ENCODE results near the gene PRKCB. TPM values are rescaled to one million over a fixed set of nuclear protein-coding genes. Genes with fewer than 3 reads are reported as not detected.

Gene PRKCB
- total and polyA plus RNA-seq, 5 donors, result 0.41 to 4.1 (median 3.6) TPM

GRCh38 chr16:24123275-24123674 lies 287.5 kb downstream of the PRKCB start:
- H3K27me3 ChIP-seq (ENCODE audit: control insufficient read depth, insufficient read depth), result no peaks in the 10 kb centered on the region
- DNase-seq, result no peak
- intact Hi-C loops (cut with DNase I), result no loop called here
- no peak for ATAC-seq
- H3K9me3 ChIP-seq (ENCODE audit: control insufficient read depth, low read length), result no peaks in the 10 kb centered on the region
- H3K27ac ChIP-seq (ENCODE audit: low read length), result no peak overlapping the region
- no peaks in the 10 kb centered on the region for H3K4me1 ChIP-seq (ENCODE audit: control insufficient read depth, insufficient read depth, low read length)
- no peak overlapping the region for H3K4me3 ChIP-seq (ENCODE audit: low read length)
- 86% methylated on average over 1 of the region's 1 CpG for WGBS

- Histone ChIP-seq H3K4me1 (ENCODE audit: control insufficient read depth, insufficient read depth, low read length) (no peaks in the 10 kb centered on the region), H3K27ac (ENCODE audit: low read length) (no peak overlapping the region), H3K27me3 (ENCODE audit: control insufficient read depth, insufficient read depth) (no peaks in the 10 kb centered on the region), H3K4me3 (ENCODE audit: low read length) (no peak overlapping the region), H3K9me3 (ENCODE audit: control insufficient read depth, low read length) (no peaks in the 10 kb centered on the region)
- DNase-seq (no peak), ATAC-seq (no peak)
- 81% methylated on average over 7 of the region's 7 CpGs for WGBS
- intact Hi-C loops (cut with DNase I), result no loop called here
Observed at GRCh38 chr16:24124291-24124690, 288.5 kb downstream of the PRKCB start.

- Histone ChIP-seq H3K4me1 (ENCODE audit: control insufficient read depth, insufficient read depth, low read length) (no peaks in the 10 kb centered on the region), H3K4me3 (ENCODE audit: low read length) (no peak overlapping the region), H3K27ac (ENCODE audit: low read length) (no peak overlapping the region), H3K9me3 (ENCODE audit: control insufficient read depth, low read length) (no peaks in the 10 kb centered on the region), H3K27me3 (ENCODE audit: control insufficient read depth, insufficient read depth) (no peaks in the 10 kb centered on the region)
- no peak for DNase-seq
- intact Hi-C loops (cut with DNase I), result no loop called here
- WGBS, result 63% methylated on average over 3 of the region's 3 CpGs
- ATAC-seq, result no peak
Observed at GRCh38 chr16:24125214-24125613, 289.4 kb downstream of the PRKCB start.

- 84% methylated on average over 4 of the region's 4 CpGs for WGBS
- intact Hi-C loops (cut with DNase I), result no loop called here
Observed at GRCh38 chr16:24129412-24129918, 293.7 kb downstream of the PRKCB start.

GRCh38 chr16:24130494-24131085 lies 294.8 kb downstream of the PRKCB start:
- intact Hi-C loops (cut with DNase I), result loop anchor here in 1 of 4 donors (10.0 kb wide), 1 partner anchor 124 kb away; the partner anchor contains the start of gene CACNG3
- Histone ChIP-seq H3K4me1 (ENCODE audit: control insufficient read depth, insufficient read depth, low read length) (no peaks in the 10 kb centered on the region), H3K27me3 (ENCODE audit: control insufficient read depth, insufficient read depth) (no peaks in the 10 kb centered on the region), H3K9me3 (ENCODE audit: control insufficient read depth, low read length) (no peaks in the 10 kb centered on the region), H3K27ac (ENCODE audit: low read length) (no peak overlapping the region), H3K4me3 (ENCODE audit: low read length) (no peak overlapping the region)
- WGBS, result 59% methylated on average over 10 of the region's 10 CpGs
- no peak for ATAC-seq
- DNase-seq, result no peak

More at GRCh38 chr16:24129412-24129918, 293.7 kb downstream of the PRKCB start:
- Histone ChIP-seq H3K9me3 (ENCODE audit: control insufficient read depth, low read length) (no peaks in the 10 kb centered on the region), H3K27me3 (ENCODE audit: control insufficient read depth, insufficient read depth) (no peaks in the 10 kb centered on the region), H3K27ac (ENCODE audit: low read length) (no peak overlapping the region), H3K4me3 (ENCODE audit: low read length) (no peak overlapping the region), H3K4me1 (ENCODE audit: control insufficient read depth, insufficient read depth, low read length) (no peaks in the 10 kb centered on the region)
- no peak for ATAC-seq
- DNase-seq, result no peak

GRCh38 chr16:24131294-24131693 lies 295.5 kb downstream of the PRKCB start:
- intact Hi-C loops (cut with DNase I), result loop anchor here in 1 of 4 donors (10.0 kb wide), 1 partner anchor 124 kb away; the partner anchor contains the start of gene CACNG3
- WGBS, result 79% methylated on average over 2 of the region's 2 CpGs
- no peak for ATAC-seq

GRCh38 chr16:24132048-24132796 lies 296.4 kb downstream of the PRKCB start:
- WGBS, result 95% methylated on average over 2 of the region's 2 CpGs
- Histone ChIP-seq H3K9me3 (ENCODE audit: control insufficient read depth, low read length) (no peaks in the 10 kb centered on the region), H3K4me1 (ENCODE audit: control insufficient read depth, insufficient read depth, low read length) (no peaks in the 10 kb centered on the region), H3K27me3 (ENCODE audit: control insufficient read depth, insufficient read depth) (no peaks in the 10 kb centered on the region), H3K4me3 (ENCODE audit: low read length) (no peak overlapping the region), H3K27ac (ENCODE audit: low read length) (no peak overlapping the region)
- ATAC-seq (no peak), DNase-seq (no peak)
- intact Hi-C loops (cut with DNase I), result loop anchor here in 1 of 4 donors (10.0 kb wide), 1 partner anchor 123 kb away; the partner anchor contains the start of gene CACNG3

More at GRCh38 chr16:24131294-24131693, 295.5 kb downstream of the PRKCB start:
- H3K27ac ChIP-seq (ENCODE audit: low read length), result no peak overlapping the region
- no peaks in the 10 kb centered on the region for H3K9me3 ChIP-seq (ENCODE audit: control insufficient read depth, low read length)
- no peak for DNase-seq
- no peaks in the 10 kb centered on the region for H3K4me1 ChIP-seq (ENCODE audit: control insufficient read depth, insufficient read depth, low read length)
- no peak overlapping the region for H3K4me3 ChIP-seq (ENCODE audit: low read length)
- H3K27me3 ChIP-seq (ENCODE audit: control insufficient read depth, insufficient read depth), result no peaks in the 10 kb centered on the region

- no peaks in the 10 kb centered on the region for H3K27me3 ChIP-seq (ENCODE audit: control insufficient read depth, insufficient read depth)
- no peak for ATAC-seq
- no peak overlapping the region for H3K27ac ChIP-seq (ENCODE audit: low read length)
- no peaks in the 10 kb centered on the region for H3K9me3 ChIP-seq (ENCODE audit: control insufficient read depth, low read length)
- H3K4me1 ChIP-seq (ENCODE audit: control insufficient read depth, insufficient read depth, low read length), result no peaks in the 10 kb centered on the region
- 80% methylated on average over 3 of the region's 3 CpGs for WGBS
- intact Hi-C loops (cut with DNase I), result loop anchor here in 1 of 4 donors (10.0 kb wide), 1 partner anchor 122 kb away; the partner anchor contains the start of gene CACNG3
- no peak overlapping the region for H3K4me3 ChIP-seq (ENCODE audit: low read length)
- DNase-seq, result no peak
Observed at GRCh38 chr16:24132797-24133155, 297.0 kb downstream of the PRKCB start.

GRCh38 chr16:24135624-24136565 lies 300.1 kb downstream of the PRKCB start:
- 70% methylated on average over 9 of the region's 9 CpGs for WGBS

GRCh38 chr16:24138024-24138423 lies 302.2 kb downstream of the PRKCB start:
- no peaks in the 10 kb centered on the region for H3K27me3 ChIP-seq (ENCODE audit: control insufficient read depth, insufficient read depth)
- no peaks in the 10 kb centered on the region for H3K9me3 ChIP-seq (ENCODE audit: control insufficient read depth, low read length)
- whole genome bisulfite sequencing, result 55% methylated on average over 2 of the region's 2 CpGs
- H3K4me1 ChIP-seq (ENCODE audit: control insufficient read depth, insufficient read depth, low read length), result no peaks in the 10 kb centered on the region
- DNase-seq, result no peak
- no peak for ATAC-seq
- H3K27ac ChIP-seq (ENCODE audit: low read length), result no peak overlapping the region
- intact Hi-C loops (cut with DNase I), result loop anchor here in 1 of 4 donors (10.0 kb wide), 1 partner anchor 117 kb away; the partner anchor contains the start of gene CACNG3
- H3K4me3 ChIP-seq (ENCODE audit: low read length), result no peak overlapping the region

More at GRCh38 chr16:24135624-24136565, 300.1 kb downstream of the PRKCB start:
- Histone ChIP-seq H3K27ac (ENCODE audit: low read length) (no peak overlapping the region), H3K4me1 (ENCODE audit: control insufficient read depth, insufficient read depth, low read length) (no peaks in the 10 kb centered on the region), H3K9me3 (ENCODE audit: control insufficient read depth, low read length) (no peaks in the 10 kb centered on the region), H3K4me3 (ENCODE audit: low read length) (no peak overlapping the region), H3K27me3 (ENCODE audit: control insufficient read depth, insufficient read depth) (no peaks in the 10 kb centered on the region)
- no peak for ATAC-seq
- DNase-seq, result no peak
- intact Hi-C loops (cut with DNase I), result loop anchor here in 1 of 4 donors (10.0 kb wide), 1 partner anchor 119 kb away; the partner anchor contains the start of gene CACNG3
